ENCODE results near the gene CLIP2.

The CLIP2 gene

DNA sequence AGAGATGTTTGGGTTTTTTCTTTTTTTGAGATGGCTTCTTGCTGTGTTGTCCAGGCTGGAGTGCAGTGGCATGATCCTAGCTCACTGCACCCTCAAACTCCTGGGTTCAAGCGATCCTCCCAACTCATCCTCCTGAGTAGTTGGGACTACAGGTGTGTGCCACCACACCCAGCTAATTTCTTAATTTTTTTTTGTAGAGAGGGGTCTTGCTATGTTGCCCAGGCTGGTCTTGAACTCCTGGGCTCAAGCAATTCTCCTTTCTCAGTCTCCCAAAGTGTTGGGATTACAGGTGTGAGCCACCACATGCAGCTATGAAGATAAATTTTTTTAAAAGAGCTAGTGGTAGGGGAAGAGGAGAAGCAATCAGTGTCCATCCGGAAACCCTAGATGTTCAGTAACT lies 56.8 kb downstream of the CLIP2 start:
- no peak overlapping the region for H3K14ac ChIP-seq (ENCODE audit: low read length)
- no peak for DNase-seq (ENCODE audit: low spot score)
- peaks cover 10 to 48% of the 10 kb centered on the region in 2 donors for H3K36me3 ChIP-seq (replicated peaks in 1 of 2; ENCODE audit: control insufficient read depth in 2 of 2, insufficient read depth in 2 of 2, low read length in 2 of 2)
- H3K4me2 ChIP-seq (ENCODE audit: insufficient read depth, low read length, poor library complexity, severe bottlenecking), result no peak overlapping the region
- H3K23ac ChIP-seq (ENCODE audit: low read depth, low read length, poor library complexity), result no peak overlapping the region
- no peak overlapping the region for H4K8ac ChIP-seq (ENCODE audit: low read depth, low read length)
- no peak overlapping the region for H2BK15ac ChIP-seq (ENCODE audit: low read length)
- no peak overlapping the region for H4K91ac ChIP-seq (ENCODE audit: low read depth, low read length, poor library complexity)
- H3K27ac ChIP-seq (replicated peaks; ENCODE audit: low read length), result no peak overlapping the region
- no peak overlapping the region for H3K4ac ChIP-seq (ENCODE audit: low read length)
- no peak overlapping the region for H3K4me3 ChIP-seq (ENCODE audit: low read length in 2 of 2)
- no peak overlapping the region for H3K18ac ChIP-seq (ENCODE audit: low read length)
- H3K9me3 ChIP-seq (replicated peaks in 1 of 2; ENCODE audit: control insufficient read depth in 2 of 2, insufficient read depth in 1 of 2, low read depth in 1 of 2, low read length in 2 of 2), result no peaks in the 10 kb centered on the region
- H2BK120ac ChIP-seq (ENCODE audit: low read depth, low read length), result no peak overlapping the region
- no peak overlapping the region for H2BK5ac ChIP-seq (ENCODE audit: low read length)
- H2BK12ac ChIP-seq (ENCODE audit: low read length), result no peak overlapping the region
- no peaks in the 10 kb centered on the region for H3K4me1 ChIP-seq (ENCODE audit: control insufficient read depth in 2 of 2, insufficient read depth in 1 of 2, low read depth in 1 of 2, low read length in 2 of 2)
- WGBS, 2 donors (ENCODE audit: extremely low coverage in 2 of 2, insufficient read length in 2 of 2, insufficient replicate concordance in 1 of 2), result no CpG with 5 or more reads among the region's 2 CpGs
- H3K9ac ChIP-seq (ENCODE audit: low read depth, low read length, poor library complexity), result no peak overlapping the region
- H2AK5ac ChIP-seq (ENCODE audit: low read depth, low read length), result no peak overlapping the region
- no peak overlapping the region for H2AFZ ChIP-seq (ENCODE audit: low read length)
- H3K27me3 ChIP-seq (ENCODE audit: control insufficient read depth in 3 of 3, insufficient read depth in 3 of 3, low read depth in 1 of 3, low read length in 3 of 3), result no peaks in the 10 kb centered on the region
- peaks cover 1% of the 10 kb centered on the region for H3K79me1 ChIP-seq (ENCODE audit: low read depth, low read length)

DNA sequence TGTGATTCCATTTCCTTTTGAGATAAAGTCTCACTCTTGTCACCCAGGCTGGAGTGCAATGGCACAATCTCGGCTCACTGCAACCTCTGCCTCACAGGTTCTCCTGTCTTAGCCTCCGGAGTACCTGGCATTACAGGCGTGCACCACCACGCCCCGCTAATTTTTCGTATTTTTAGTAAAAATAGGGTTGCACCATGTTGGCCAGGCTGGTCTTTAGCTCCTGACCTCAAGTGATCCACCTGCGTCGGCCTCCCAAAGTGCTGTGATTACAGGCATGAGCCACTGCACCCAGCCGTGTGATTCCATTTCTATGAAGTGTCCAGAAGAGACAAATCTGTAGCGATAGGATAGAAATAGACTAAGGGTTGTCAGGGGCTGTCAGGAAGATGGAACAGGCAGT lies 60.4 kb downstream of the CLIP2 start:
- Histone ChIP-seq H3K36me3 (replicated peaks in 1 of 2; ENCODE audit: control insufficient read depth in 2 of 2, insufficient read depth in 2 of 2, low read length in 2 of 2) (peaks cover 6 to 46% of the 10 kb centered on the region in 2 donors), H2BK5ac (ENCODE audit: low read length) (no peak overlapping the region), H3K18ac (ENCODE audit: low read length) (no peak overlapping the region), H3K4ac (ENCODE audit: low read length) (no peak overlapping the region), H3K27ac (replicated peaks; ENCODE audit: low read length) (no peak overlapping the region), H4K8ac (ENCODE audit: low read depth, low read length) (no peak overlapping the region), H2BK15ac (ENCODE audit: low read length) (no peak overlapping the region), H3K9me3 (replicated peaks in 1 of 2; ENCODE audit: control insufficient read depth in 2 of 2, insufficient read depth in 1 of 2, low read depth in 1 of 2, low read length in 2 of 2) (peaks cover 0 to 2% of the 10 kb centered on the region in 2 donors), H3K79me1 (ENCODE audit: low read depth, low read length) (peaks cover 5% of the 10 kb centered on the region), H3K27me3 (ENCODE audit: control insufficient read depth in 3 of 3, insufficient read depth in 3 of 3, low read depth in 1 of 3, low read length in 3 of 3) (no peaks in the 10 kb centered on the region), H3K23ac (ENCODE audit: low read depth, low read length, poor library complexity) (no peak overlapping the region), H2AFZ (ENCODE audit: low read length) (no peak overlapping the region), H3K4me3 (ENCODE audit: low read length in 2 of 2) (no peak overlapping the region), H3K9ac (ENCODE audit: low read depth, low read length, poor library complexity) (no peak overlapping the region), H2BK120ac (ENCODE audit: low read depth, low read length) (no peak overlapping the region), H2AK5ac (ENCODE audit: low read depth, low read length) (no peak overlapping the region), H3K4me2 (ENCODE audit: insufficient read depth, low read length, poor library complexity, severe bottlenecking) (no peak overlapping the region), H3K14ac (ENCODE audit: low read length) (no peak overlapping the region), H4K91ac (ENCODE audit: low read depth, low read length, poor library complexity) (no peak overlapping the region), H3K4me1 (ENCODE audit: control insufficient read depth in 2 of 2, insufficient read depth in 1 of 2, low read depth in 1 of 2, low read length in 2 of 2) (no peaks in the 10 kb centered on the region), H2BK12ac (ENCODE audit: low read length) (no peak overlapping the region)
- no peak for DNase-seq (ENCODE audit: low spot score)
- no CpG with 5 or more reads among the region's 10 CpGs for WGBS, 2 donors (ENCODE audit: extremely low coverage in 2 of 2, insufficient read length in 2 of 2, insufficient replicate concordance in 1 of 2)

DNA sequence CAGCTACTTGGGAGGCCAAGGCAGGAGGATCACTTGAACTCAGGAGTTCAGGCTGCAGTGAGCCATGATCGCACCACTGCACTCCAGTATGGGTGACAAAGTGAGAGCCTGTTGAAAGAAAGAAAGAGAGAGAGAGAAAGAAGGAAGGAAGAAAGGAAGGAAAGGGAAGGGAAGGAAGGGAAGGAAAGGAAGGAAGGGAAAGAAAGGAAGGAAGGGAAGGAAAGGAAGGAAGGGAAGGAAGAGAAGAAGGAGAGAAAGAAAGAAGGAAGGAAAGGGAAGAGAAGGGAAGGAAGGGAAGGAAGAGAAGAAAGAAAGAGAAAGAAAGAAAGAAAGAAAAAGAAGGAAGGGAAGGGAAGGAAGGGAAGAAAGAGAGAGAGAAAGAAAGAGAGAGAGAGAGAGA lies 61.5 kb downstream of the CLIP2 start:
- Histone ChIP-seq H3K23ac (ENCODE audit: low read depth, low read length, poor library complexity) (no peak overlapping the region), H4K8ac (ENCODE audit: low read depth, low read length) (no peak overlapping the region), H2AK5ac (ENCODE audit: low read depth, low read length) (no peak overlapping the region), H3K9ac (ENCODE audit: low read depth, low read length, poor library complexity) (no peak overlapping the region), H3K18ac (ENCODE audit: low read length) (no peak overlapping the region), H3K27me3 (ENCODE audit: control insufficient read depth in 3 of 3, insufficient read depth in 3 of 3, low read depth in 1 of 3, low read length in 3 of 3) (no peaks in the 10 kb centered on the region), H2BK15ac (ENCODE audit: low read length) (no peak overlapping the region), H3K27ac (replicated peaks; ENCODE audit: low read length) (no peak overlapping the region), H2BK5ac (ENCODE audit: low read length) (no peak overlapping the region), H4K91ac (ENCODE audit: low read depth, low read length, poor library complexity) (no peak overlapping the region), H3K79me1 (ENCODE audit: low read depth, low read length) (peaks cover 5% of the 10 kb centered on the region), H3K14ac (ENCODE audit: low read length) (no peak overlapping the region), H2BK12ac (ENCODE audit: low read length) (no peak overlapping the region), H3K4me3 (ENCODE audit: low read length in 2 of 2) (no peak overlapping the region), H2AFZ (ENCODE audit: low read length) (no peak overlapping the region), H3K36me3 (replicated peaks in 1 of 2; ENCODE audit: control insufficient read depth in 2 of 2, insufficient read depth in 2 of 2, low read length in 2 of 2) (peaks cover 7 to 50% of the 10 kb centered on the region in 2 donors), H3K9me3 (replicated peaks in 1 of 2; ENCODE audit: control insufficient read depth in 2 of 2, insufficient read depth in 1 of 2, low read depth in 1 of 2, low read length in 2 of 2) (peaks cover 0 to 2% of the 10 kb centered on the region in 2 donors), H3K4me2 (ENCODE audit: insufficient read depth, low read length, poor library complexity, severe bottlenecking) (no peak overlapping the region), H3K4ac (ENCODE audit: low read length) (no peak overlapping the region), H2BK120ac (ENCODE audit: low read depth, low read length) (no peak overlapping the region), H3K4me1 (ENCODE audit: control insufficient read depth in 2 of 2, insufficient read depth in 1 of 2, low read depth in 1 of 2, low read length in 2 of 2) (no peaks in the 10 kb centered on the region)
- WGBS, 2 donors (ENCODE audit: extremely low coverage in 2 of 2, insufficient read length in 2 of 2, insufficient replicate concordance in 1 of 2), result no CpG with 5 or more reads among the region's 1 CpG
- DNase-seq (ENCODE audit: low spot score), result no peak

DNA sequence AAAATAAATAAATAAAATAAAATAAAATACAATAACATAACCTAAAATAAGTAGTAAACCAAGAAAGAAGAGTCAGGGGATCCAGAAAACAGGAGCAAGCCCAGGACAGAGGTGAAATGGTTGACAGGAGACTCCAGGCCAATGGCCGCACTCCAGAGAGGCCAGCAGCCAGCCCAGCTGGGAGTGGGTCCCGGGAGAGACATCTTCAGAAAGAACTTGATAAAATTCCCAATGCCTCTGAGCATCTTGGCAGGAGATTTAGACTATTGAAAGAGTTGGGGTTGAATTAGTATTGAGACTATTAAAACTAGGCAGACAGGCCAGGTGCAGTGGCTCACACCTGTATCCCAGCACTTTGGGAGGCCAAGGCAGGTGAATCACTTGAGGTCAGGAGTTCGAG lies 62.6 kb downstream of the CLIP2 start:
- H3K9me3 ChIP-seq (replicated peaks in 1 of 2; ENCODE audit: control insufficient read depth in 2 of 2, insufficient read depth in 1 of 2, low read depth in 1 of 2, low read length in 2 of 2), result peaks cover 0 to 2% of the 10 kb centered on the region in 2 donors
- no peak overlapping the region for H3K18ac ChIP-seq (ENCODE audit: low read length)
- no peak overlapping the region for H3K4me2 ChIP-seq (ENCODE audit: insufficient read depth, low read length, poor library complexity, severe bottlenecking)
- no peak overlapping the region for H3K4ac ChIP-seq (ENCODE audit: low read length)
- H3K4me3 ChIP-seq (ENCODE audit: low read length in 2 of 2), result no peak overlapping the region
- H3K14ac ChIP-seq (ENCODE audit: low read length), result no peak overlapping the region
- DNase-seq (ENCODE audit: low spot score), result no peak
- no peaks in the 10 kb centered on the region for H3K27me3 ChIP-seq (ENCODE audit: control insufficient read depth in 3 of 3, insufficient read depth in 3 of 3, low read depth in 1 of 3, low read length in 3 of 3)
- H4K8ac ChIP-seq (ENCODE audit: low read depth, low read length), result no peak overlapping the region
- H3K23ac ChIP-seq (ENCODE audit: low read depth, low read length, poor library complexity), result no peak overlapping the region
- H2BK120ac ChIP-seq (ENCODE audit: low read depth, low read length), result no peak overlapping the region
- no peak overlapping the region for H2BK12ac ChIP-seq (ENCODE audit: low read length)
- no peaks in the 10 kb centered on the region for H3K4me1 ChIP-seq (ENCODE audit: control insufficient read depth in 2 of 2, insufficient read depth in 1 of 2, low read depth in 1 of 2, low read length in 2 of 2)
- peaks cover 5% of the 10 kb centered on the region for H3K79me1 ChIP-seq (ENCODE audit: low read depth, low read length)
- H4K91ac ChIP-seq (ENCODE audit: low read depth, low read length, poor library complexity), result no peak overlapping the region
- H3K36me3 ChIP-seq (replicated peaks in 1 of 2; ENCODE audit: control insufficient read depth in 2 of 2, insufficient read depth in 2 of 2, low read length in 2 of 2), result peaks cover 8 to 54% of the 10 kb centered on the region in 2 donors
- H2AFZ ChIP-seq (ENCODE audit: low read length), result no peak overlapping the region
- no peak overlapping the region for H3K9ac ChIP-seq (ENCODE audit: low read depth, low read length, poor library complexity)
- no peak overlapping the region for H2BK15ac ChIP-seq (ENCODE audit: low read length)
- H3K27ac ChIP-seq (replicated peaks; ENCODE audit: low read length), result no peak overlapping the region
- WGBS, 2 donors (ENCODE audit: extremely low coverage in 2 of 2, insufficient read length in 2 of 2, insufficient replicate concordance in 1 of 2), result no CpG with 5 or more reads among the region's 3 CpGs
- H2AK5ac ChIP-seq (ENCODE audit: low read depth, low read length), result no peak overlapping the region
- H2BK5ac ChIP-seq (ENCODE audit: low read length), result no peak overlapping the region

Measured in neuronal stem cell (in vitro differentiated cells).